Stimulated activated CD8-positive, alpha-beta memory T cell treated with anti-CD3 and anti-CD28 coated beads, Interleukin-15, amount 100 ng/mL, for 1 hour (primary cell): ENCODE data around the gene MRPS35.

ENCODE experiments used
- DNase-seq: peaks from one replicate; pipeline ENCODE4 v3.0.0-alpha.2; 2020; ENCODE audit warnings: low read depth

MRPS35 gene

DNA sequence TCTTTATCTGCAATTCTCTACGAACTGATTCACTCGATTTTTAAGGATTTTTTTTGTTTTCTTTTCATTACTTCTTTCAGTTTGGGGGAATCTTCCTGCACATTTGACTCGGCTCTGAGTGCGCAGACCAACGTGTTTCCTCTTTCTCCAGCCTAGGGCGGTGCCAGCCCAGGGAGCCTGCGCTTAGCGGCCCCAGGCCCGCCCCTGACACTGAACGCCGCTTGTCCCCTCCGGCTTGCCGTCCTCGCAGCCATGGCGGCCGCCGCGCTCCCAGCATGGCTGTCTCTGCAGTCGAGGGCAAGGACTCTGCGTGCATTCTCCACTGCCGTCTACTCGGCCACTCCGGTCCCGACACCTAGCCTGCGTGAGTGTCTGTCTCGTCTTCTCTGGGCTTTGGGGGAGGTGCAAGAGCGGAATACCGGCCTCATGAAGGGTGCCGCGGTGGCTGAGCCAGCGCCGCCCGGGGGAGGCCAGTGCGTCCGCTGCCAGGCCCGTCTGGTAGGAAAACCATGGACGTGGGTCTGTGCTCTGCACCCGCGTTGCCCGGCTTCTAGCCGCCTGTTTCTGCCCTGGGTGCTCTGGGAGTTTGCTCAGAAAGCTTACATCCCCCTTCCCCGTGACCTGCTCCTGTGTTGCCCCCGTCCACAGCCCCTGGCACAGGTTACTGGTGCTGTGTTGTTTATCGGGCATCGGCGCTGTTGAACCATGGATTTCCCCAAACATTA lies at the start of gene MRPS35:
TSS of gene MRPS35 (plus strand) at position 241 of the 725 bp plus-strand sequence. CDS start at position 253, 12 bp downstream.
- DNase-seq: peak; percentile 77

DNA sequence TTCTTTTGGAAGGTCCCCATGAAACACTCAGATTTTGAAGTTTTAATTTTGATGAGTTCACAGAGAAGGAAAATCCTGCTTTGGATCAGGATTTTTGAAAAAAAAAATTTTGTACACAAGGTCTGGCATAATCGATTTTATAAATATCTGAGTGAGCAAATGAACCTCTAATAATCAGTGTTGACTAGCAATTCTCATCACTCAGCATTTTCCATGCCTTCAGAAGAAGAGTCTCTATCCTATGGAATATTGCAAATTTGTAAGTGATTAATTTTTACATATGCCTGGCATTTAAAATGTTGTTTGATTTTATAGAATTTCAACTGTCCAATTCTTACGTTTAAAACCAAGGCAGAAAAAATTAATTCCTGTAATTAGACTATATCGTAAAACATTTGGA lies 44.9 kb upstream of the MRPS35 start:
- no peak for DNase-seq

GRCh38 chr12:27666510-27666909 lies 44.1 kb upstream of the MRPS35 start:
- no peak for DNase-seq

DNA sequence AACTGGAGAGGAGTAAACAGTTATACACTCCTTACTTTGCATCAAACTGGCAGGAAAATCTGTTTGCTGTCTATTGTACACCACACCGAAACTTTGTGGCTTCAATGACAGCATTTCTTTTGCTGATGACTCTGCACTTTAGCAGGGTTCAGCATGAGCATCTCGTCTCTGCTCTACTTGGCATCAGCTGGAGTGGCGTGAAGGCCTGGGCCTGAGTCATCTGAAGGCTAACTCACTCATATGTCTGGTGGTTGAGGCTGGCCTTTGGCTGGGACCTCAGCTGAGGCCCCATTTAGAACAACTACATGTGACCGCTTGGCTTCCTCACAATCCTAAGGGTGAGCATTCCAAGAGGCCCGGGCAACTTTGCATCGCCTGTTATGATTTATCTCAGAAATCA lies 43.1 kb upstream of the MRPS35 start:
- no peak for DNase-seq

GRCh38 chr12:27672051-27672450 lies 38.6 kb upstream of the MRPS35 start:
- no peak for DNase-seq

- no peak for DNase-seq
Measured at GRCh38 chr12:27672643-27673042, 38.0 kb upstream of the MRPS35 start.

DNA sequence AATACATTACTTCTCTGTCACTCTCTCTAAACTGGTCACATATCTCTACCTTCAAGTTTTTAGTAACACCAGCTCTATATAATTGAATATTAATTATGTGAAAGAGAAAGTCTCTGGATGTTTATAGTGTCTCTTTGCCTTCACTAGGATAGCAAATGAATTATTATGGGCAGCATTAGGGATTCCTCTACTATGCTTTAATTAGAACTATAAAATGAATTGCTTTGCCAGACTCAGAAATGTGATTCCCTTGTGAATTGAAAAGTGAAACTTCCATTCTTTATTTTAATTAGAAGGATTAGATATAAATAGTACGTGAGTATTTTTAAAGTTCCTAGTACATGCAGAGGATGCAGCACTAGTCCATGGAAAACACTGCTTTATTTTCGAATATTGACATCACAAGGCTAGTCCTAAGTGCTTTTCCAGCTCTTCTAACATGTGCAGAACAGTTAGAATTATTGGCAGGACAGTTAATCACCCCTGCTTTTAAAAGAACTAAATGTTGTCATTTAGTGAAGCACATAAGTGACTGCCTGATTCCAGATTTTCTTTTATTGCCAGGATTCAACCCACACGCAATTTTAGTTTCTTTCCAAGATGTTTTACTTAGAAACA lies 37.4 kb upstream of the MRPS35 start:
- DNase-seq: no peak

- no peak for DNase-seq
Measured at GRCh38 chr12:27674989-27675388, 35.6 kb upstream of the MRPS35 start.

DNA sequence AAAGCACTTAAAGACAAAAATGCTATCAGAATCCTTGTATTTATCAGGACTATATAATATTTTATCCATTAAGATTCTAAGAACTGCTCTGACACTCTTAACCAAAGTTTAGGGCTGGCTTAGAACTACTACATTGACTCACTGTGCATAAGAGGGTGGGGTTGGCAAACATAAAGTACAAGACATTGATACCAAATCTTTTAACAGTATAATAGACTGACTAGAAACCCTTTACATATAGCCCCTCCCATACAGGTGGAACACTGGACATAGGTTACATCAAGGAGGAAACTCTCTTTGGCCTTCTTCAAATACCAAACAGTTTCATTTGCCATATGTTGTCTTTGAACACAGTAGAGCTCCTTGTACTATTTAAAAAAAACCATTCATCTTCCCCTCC lies 30.0 kb upstream of the MRPS35 start:
- no peak for DNase-seq

DNA sequence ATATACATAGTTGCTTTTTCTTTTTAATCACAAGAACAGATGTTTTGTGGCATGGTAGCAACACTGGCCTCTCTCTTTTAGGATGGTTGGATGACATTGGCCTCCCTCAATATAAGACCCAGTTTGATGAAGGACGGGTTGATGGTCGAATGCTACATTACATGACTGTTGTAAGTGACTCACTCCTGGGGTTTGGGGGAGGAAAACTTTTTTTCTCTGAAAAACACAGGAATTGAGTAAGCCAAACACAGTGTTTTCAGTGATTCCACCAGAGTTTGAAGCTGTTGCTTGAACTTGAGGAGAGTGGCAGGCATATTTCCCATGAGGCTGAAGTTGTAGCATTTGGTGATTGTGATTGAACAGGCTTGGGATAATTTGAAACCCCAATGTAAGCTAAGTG lies 28.1 kb upstream of the MRPS35 start:
- DNase-seq: no peak

GRCh38 chr12:27685274-27685673 lies 25.4 kb upstream of the MRPS35 start:
- no peak for DNase-seq

DNA sequence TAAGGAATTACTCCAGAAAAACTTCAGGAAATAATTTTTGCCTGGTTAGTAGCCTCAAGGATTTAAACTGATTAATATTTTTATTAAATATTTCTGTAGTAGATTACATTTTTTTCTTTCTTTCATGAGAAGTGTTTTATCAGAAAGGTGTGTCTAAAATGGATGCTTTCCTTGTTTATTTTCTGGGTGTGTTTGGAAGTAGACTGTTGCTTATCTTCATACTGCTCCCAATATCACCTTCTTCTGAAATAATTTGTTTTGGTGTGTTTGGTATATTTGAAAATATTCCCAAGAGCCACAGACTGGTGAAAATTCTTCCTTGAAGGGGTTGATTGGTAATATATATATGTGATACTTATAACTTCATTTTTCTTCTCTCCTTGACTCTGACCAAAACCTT lies 24.5 kb upstream of the MRPS35 start:
- DNase-seq: no peak

DNA sequence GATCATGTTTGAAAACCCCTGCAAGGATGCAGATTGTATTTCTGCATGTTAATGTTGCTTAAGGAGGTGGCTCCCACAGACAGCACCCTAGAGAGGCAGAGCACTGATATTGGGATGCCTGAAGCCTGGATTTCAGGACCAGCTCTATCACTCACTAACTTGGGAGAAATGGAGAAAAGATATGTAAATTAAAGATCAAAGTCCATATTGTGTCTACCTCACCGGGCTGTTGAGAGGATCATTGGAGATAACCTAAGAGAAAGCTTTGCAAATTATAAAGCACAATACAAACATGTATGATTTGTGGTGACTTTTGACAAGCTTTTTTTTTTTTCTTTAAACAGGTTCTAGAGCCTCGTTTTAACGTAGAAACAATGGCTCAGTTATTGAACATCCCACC lies 22.0 kb upstream of the MRPS35 start:
- DNase-seq: no peak

GRCh38 chr12:27689558-27690180 lies 21.0 kb upstream of the MRPS35 start:
- DNase-seq: no peak

- no peak for DNase-seq
Measured at GRCh38 chr12:27693403-27693802, 17.2 kb upstream of the MRPS35 start.

DNA sequence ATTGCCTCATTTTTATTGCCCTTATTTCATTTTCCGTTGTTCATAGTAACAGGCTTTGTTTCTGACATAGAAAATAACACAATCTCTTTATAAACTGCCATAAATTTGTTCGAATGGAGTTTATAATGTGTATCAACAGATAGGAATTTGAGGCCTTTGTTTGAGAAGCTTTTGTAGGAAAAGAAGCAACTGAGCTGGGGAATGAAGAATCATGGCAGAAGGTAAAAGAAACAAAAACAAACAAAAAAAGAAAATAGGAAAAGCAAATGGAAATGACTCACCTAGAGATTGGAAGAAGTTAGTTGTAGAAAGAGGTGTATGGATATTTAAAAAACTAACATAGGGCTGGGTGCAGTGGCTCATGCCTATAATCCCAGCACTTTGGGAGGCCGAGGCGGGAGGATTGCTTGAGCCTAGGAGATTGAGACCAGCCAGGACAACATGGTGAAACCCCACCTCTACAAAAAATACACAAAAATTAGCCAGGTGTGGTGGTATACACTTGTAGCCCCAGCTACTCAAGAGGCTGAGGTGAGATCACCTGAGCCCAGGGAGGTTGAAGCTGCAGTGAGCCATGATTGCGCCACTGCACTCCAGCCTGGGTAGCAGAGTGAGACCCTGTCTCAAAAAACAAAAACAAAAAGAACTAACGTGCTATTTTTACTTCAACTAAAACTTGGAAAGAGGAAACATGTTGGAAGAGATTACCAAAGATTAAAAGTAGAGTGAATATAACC lies 14.9 kb upstream of the MRPS35 start:
- DNase-seq: no peak

DNA sequence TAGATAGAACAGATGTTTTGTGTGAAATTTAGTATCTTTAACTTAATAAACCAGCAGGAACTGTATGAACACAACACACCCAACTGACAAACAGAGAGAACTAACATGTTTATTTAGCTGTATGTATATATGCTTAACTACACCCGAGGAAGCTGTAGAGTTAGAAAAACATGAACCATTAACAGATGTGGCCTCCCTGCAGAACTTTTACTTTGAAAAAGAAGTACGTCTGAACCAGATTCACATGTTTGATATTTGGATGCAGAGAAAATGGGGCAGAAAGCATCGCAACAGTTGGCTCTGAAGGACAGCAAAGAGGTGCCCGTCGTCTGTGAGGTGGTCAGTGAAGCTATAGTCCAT lies 14.4 kb upstream of the MRPS35 start, which contains the start of gene REP15:
TSS of gene REP15 (plus strand) at position 155 of the 360 bp plus-strand sequence. CDS start at position 271, 116 bp downstream.
- no peak for DNase-seq

DNA sequence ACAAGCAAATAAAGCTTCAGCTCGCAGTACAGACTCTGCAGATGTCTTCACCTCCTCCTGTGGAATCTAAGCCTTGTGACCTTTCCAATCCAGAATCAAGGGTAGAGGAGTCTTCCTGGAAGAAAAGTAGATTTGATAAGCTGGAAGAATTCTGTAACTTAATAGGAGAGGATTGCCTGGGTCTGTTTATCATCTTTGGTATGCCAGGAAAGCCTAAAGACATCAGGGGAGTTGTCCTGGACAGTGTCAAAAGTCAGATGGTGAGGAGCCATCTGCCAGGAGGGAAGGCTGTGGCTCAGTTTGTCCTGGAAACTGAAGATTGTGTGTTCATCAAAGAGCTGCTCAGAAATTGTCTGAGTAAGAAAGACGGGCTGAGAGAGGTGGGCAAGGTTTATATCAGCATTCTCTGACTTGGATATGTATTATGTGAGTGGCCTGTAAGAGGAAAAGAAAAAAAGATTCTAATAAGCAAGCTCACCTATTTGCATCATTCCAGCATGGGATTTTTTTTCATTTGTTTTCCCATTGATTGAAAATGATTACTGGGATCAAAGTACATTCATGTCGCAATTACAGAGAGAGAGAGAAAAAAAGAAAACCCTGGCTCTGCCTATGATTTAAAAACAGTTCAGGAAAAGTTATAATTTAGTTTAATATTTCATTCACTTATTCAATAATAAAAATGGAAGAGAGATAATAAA lies 13.6 kb upstream of the MRPS35 start:
- no peak for DNase-seq

- peak; percentile 51 for DNase-seq
Measured at GRCh38 chr12:27703720-27704452, 6.7 kb upstream of the MRPS35 start.

- no peak for DNase-seq
Measured at GRCh38 chr12:27705263-27705662, 5.4 kb upstream of the MRPS35 start.

DNA sequence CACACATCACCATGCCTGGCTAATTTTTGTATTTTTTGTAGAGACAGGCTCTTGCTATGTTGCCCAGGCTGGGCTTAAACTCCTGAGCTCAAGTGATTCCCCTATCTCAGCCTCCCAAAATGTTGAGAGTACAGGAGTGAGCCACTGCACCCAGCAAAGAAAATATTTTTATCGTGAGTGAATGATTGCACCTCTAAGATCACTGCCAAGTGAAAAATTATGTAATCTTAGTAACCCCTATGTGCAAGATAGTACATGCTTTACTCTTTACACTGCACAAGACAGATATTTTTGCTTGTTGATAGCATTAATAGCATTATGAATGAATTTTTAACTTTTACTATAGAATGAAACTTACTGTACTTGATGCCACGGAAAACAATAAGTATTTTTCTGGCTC lies 3.4 kb upstream of the MRPS35 start:
- no peak for DNase-seq
